Measurements from ENCODE around the gene CTTN.

Gene CTTN

GRCh38 chr11:70397983-70398833 is at the start of gene CTTN:
Gene CTTN (plus strand): TSS chr11:70398529. CDS start chr11:70407298, 8,769 bp downstream.
- no peaks in the 10 kb centered on the region for H4K20me1 ChIP-seq (ENCODE audit: insufficient read depth, low read length)
- no peaks in the 10 kb centered on the region for H3F3A ChIP-seq (ENCODE audit: insufficient read depth, low read length)
- H3K9me2 ChIP-seq (ENCODE audit: low read depth, low read length): no peaks in the 10 kb centered on the region
- peak within 1 kb of the TSS; percentile 11; the same call in 1 of the 2 replicates for H3K9ac ChIP-seq (ENCODE audit: low read length)
- no peaks in the 10 kb centered on the region for H3K36me3 ChIP-seq (ENCODE audit: insufficient read depth, low read length)
- H3K4me1 ChIP-seq (ENCODE audit: insufficient read depth, low read length, severe bottlenecking): peaks cover 13% of the 10 kb centered on the region
- no peaks in the 10 kb centered on the region for H3K79me2 ChIP-seq (ENCODE audit: insufficient read depth, low read length)
- TF ChIP-seq EZH2 (IDR thresholded peaks at IDR 0.05; ENCODE audit: borderline replicate concordance, low read length) (no peak), CTCF (IDR thresholded peaks at IDR 0.05; ENCODE audit: low read length) (no peak)
- H3K4me3 ChIP-seq (ENCODE audit: low read depth, low read length, poor library complexity, severe bottlenecking): peak within 1 kb of the TSS; percentile 60
- peak within 1 kb of the TSS; percentile 86 for H3K4me2 ChIP-seq (ENCODE audit: low read length)
- H3K27me3 ChIP-seq (ENCODE audit: insufficient read depth, low read length): peaks cover 6% of the 10 kb centered on the region; the same call in 1 of the 2 replicates
- H3K9me3 ChIP-seq (ENCODE audit: low read length): no peaks in the 10 kb centered on the region
- no peak within 1 kb of the TSS for H3K27ac ChIP-seq (ENCODE audit: low read depth, low read length, poor library complexity, severe bottlenecking)
- H2AFZ ChIP-seq (ENCODE audit: low read length): no peak within 1 kb of the TSS

- H2AFZ ChIP-seq (ENCODE audit: low read length): no peak overlapping the region
- no peak for TF ChIP-seq CTCF (IDR thresholded peaks at IDR 0.05; ENCODE audit: low read length)
- TF ChIP-seq EZH2 (IDR thresholded peaks at IDR 0.05; ENCODE audit: borderline replicate concordance, low read length): no peak
- no peaks in the 10 kb centered on the region for H3K79me2 ChIP-seq (ENCODE audit: insufficient read depth, low read length)
- H3K4me3 ChIP-seq (ENCODE audit: low read depth, low read length, poor library complexity, severe bottlenecking): no peak overlapping the region
- H3F3A ChIP-seq (ENCODE audit: insufficient read depth, low read length): no peaks in the 10 kb centered on the region
- H3K4me1 ChIP-seq (ENCODE audit: insufficient read depth, low read length, severe bottlenecking): no peaks in the 10 kb centered on the region
- no peaks in the 10 kb centered on the region for H3K27me3 ChIP-seq (ENCODE audit: insufficient read depth, low read length)
- H3K36me3 ChIP-seq (ENCODE audit: insufficient read depth, low read length): peaks cover 48% of the 10 kb centered on the region
- H3K27ac ChIP-seq (ENCODE audit: low read depth, low read length, poor library complexity, severe bottlenecking): no peak overlapping the region
- H3K9me2 ChIP-seq (ENCODE audit: low read depth, low read length): no peaks in the 10 kb centered on the region
- no peak overlapping the region for H3K4me2 ChIP-seq (ENCODE audit: low read length)
- no peaks in the 10 kb centered on the region for H4K20me1 ChIP-seq (ENCODE audit: insufficient read depth, low read length)
- no peaks in the 10 kb centered on the region for H3K9me3 ChIP-seq (ENCODE audit: low read length)
- no peak overlapping the region for H3K9ac ChIP-seq (ENCODE audit: low read length)
Measured at GRCh38 chr11:70348608-70349007, 49.7 kb upstream of the CTTN start.

GRCh38 chr11:70351646-70352045 is 46.7 kb upstream of the CTTN start:
- H3K27me3 ChIP-seq (ENCODE audit: insufficient read depth, low read length): no peaks in the 10 kb centered on the region
- no peak overlapping the region for H3K27ac ChIP-seq (ENCODE audit: low read depth, low read length, poor library complexity, severe bottlenecking)
- H3K9ac ChIP-seq (ENCODE audit: low read length): no peak overlapping the region
- no peak overlapping the region for H3K4me3 ChIP-seq (ENCODE audit: low read depth, low read length, poor library complexity, severe bottlenecking)
- no peaks in the 10 kb centered on the region for H3F3A ChIP-seq (ENCODE audit: insufficient read depth, low read length)
- H3K36me3 ChIP-seq (ENCODE audit: insufficient read depth, low read length): peaks cover 56% of the 10 kb centered on the region
- no peaks in the 10 kb centered on the region for H4K20me1 ChIP-seq (ENCODE audit: insufficient read depth, low read length)
- no peak overlapping the region for H2AFZ ChIP-seq (ENCODE audit: low read length)
- no peaks in the 10 kb centered on the region for H3K4me1 ChIP-seq (ENCODE audit: insufficient read depth, low read length, severe bottlenecking)
- H3K9me3 ChIP-seq (ENCODE audit: low read length): no peaks in the 10 kb centered on the region
- H3K79me2 ChIP-seq (ENCODE audit: insufficient read depth, low read length): no peaks in the 10 kb centered on the region
- TF ChIP-seq CTCF (IDR thresholded peaks at IDR 0.05; ENCODE audit: low read length) (no peak), EZH2 (IDR thresholded peaks at IDR 0.05; ENCODE audit: borderline replicate concordance, low read length) (no peak)
- H3K4me2 ChIP-seq (ENCODE audit: low read length): no peak overlapping the region
- H3K9me2 ChIP-seq (ENCODE audit: low read depth, low read length): no peaks in the 10 kb centered on the region

Measured in OCI-LY1 (cell line).